GM21717 (cell line): Measurements from ENCODE around the gene PLD1.
"Not testable (repeated sequence)": the region's sequence is repeated elsewhere in the genome, so short reads cannot be mapped to it uniquely, and the experiment has no call there.

Experiments used
- ATAC-seq: cut with Tn5 transposase; IDR thresholded peaks from one replicate; pipeline ENCODE4 v1.9.1; 2021; ENCODE audit warnings: mild to moderate bottlenecking, moderate library complexity; ENCODE audit not compliant: unreplicated experiment

The PLD1 gene

GRCh38 chr3:171746320-171747222 lies 63.7 kb downstream of the PLD1 start:
- not testable (repeated sequence) for ATAC-seq

- ATAC-seq, result no peak
Measured at GRCh38 chr3:171745577-171746319, 64.5 kb downstream of the PLD1 start.

- ATAC-seq, result no peak
Measured at GRCh38 chr3:171744158-171744741, 66.0 kb downstream of the PLD1 start.

- ATAC-seq, result no peak
Measured at GRCh38 chr3:171743327-171744157, 66.7 kb downstream of the PLD1 start.

GRCh38 chr3:171741377-171741776 lies 68.9 kb downstream of the PLD1 start:
- ATAC-seq, result no peak

GRCh38 chr3:171736556-171736955 lies 73.7 kb downstream of the PLD1 start:
- ATAC-seq, result no peak

- no peak for ATAC-seq
Measured at GRCh38 chr3:171733561-171733960, 76.7 kb downstream of the PLD1 start.

- ATAC-seq, result no peak
Measured at GRCh38 chr3:171732756-171733155, 77.5 kb downstream of the PLD1 start.

GRCh38 chr3:171731691-171732090 lies 78.6 kb downstream of the PLD1 start:
- no peak for ATAC-seq

GRCh38 chr3:171729452-171730334 lies 80.6 kb downstream of the PLD1 start:
- ATAC-seq, result no peak

GRCh38 chr3:171727288-171727687 lies 83.0 kb downstream of the PLD1 start:
- ATAC-seq, result no peak

GRCh38 chr3:171718493-171719185 lies 91.6 kb downstream of the PLD1 start:
- ATAC-seq, result no peak

GRCh38 chr3:171715155-171715554 lies 95.1 kb downstream of the PLD1 start:
- ATAC-seq, result no peak

GRCh38 chr3:171712171-171712938 lies 97.9 kb downstream of the PLD1 start:
- ATAC-seq, result no peak

- ATAC-seq, result no peak
Measured at GRCh38 chr3:171711461-171712170, 98.7 kb downstream of the PLD1 start.

- no peak for ATAC-seq
Measured at GRCh38 chr3:171710359-171710758, 99.9 kb downstream of the PLD1 start.

- no peak for ATAC-seq
Measured at GRCh38 chr3:171704814-171705213, 105.5 kb downstream of the PLD1 start.

GRCh38 chr3:171704002-171704401 lies 106.3 kb downstream of the PLD1 start:
- ATAC-seq, result no peak
